PC-3 (cell line): ENCODE measurements around the gene HHIP. TPM values are rescaled to one million over a fixed set of nuclear protein-coding genes. Genes with fewer than 3 reads are reported as not detected.

Experiments
- ATAC-seq: fragments of 200-7000 bp; cut with Tn5 transposase; 2 replicates; pipeline ENCODE4 v1.9.1; 2020; ENCODE audit warnings: mild to moderate bottlenecking, moderate library complexity
- BruUV-seq: library from RNA; stranded (reverse); fragments of 400-500 nt; replicated peaks from 2 replicates; lab custom pipeline; 2021; lab: Mats Ljungman, UMichigan
- CTCF ChIA-PET: fragments of 300-600 bp; sonication (Branson Sonifier 250); formaldehyde crosslinking; loops from one replicate; lab custom pipeline; 2022; ENCODE audit warnings: antibody characterized with exemption; lab: Charles Lee
- POLR2A ChIA-PET: fragments of 300-600 bp; sonication (Branson Sonifier 250); formaldehyde crosslinking; loops from one replicate; lab custom pipeline; 2022; ENCODE audit warnings: antibody characterized with exemption; ENCODE audit not compliant: unreplicated experiment; lab: Charles Lee
- DNase-seq: peaks from one replicate; pipeline ENCODE4 v3.0.0-alpha.2; 2015
- H2AFZ ChIP-seq: fragments of 300-600 bp; sonication (generic); 2 replicates; pipeline ENCODE4 v1.6.0; 2016; ENCODE audit warnings: antibody characterized with exemption, low read length
- H3F3A ChIP-seq: fragments of 300-600 bp; sonication (generic); one replicate; pipeline ENCODE4 v1.6.0; 2017; ENCODE audit warnings: antibody characterized with exemption, low read length, control low read depth, mild to moderate bottlenecking; ENCODE audit not compliant: unreplicated experiment
- H3K27ac ChIP-seq: fragments of 300-600 bp; sonication (generic); 2 replicates; pipeline ENCODE4 v1.5.1; 2016; ENCODE audit warnings: mild to moderate bottlenecking, low read length
- H3K27me3 ChIP-seq: fragments of 300-600 bp; sonication (generic); 2 replicates; pipeline ENCODE4 v1.6.1; 2016; ENCODE audit warnings: low read length, mixed read lengths
- H3K36me3 ChIP-seq: fragments of 300-600 bp; sonication (generic); 2 replicates; pipeline ENCODE4 v1.6.1; 2016; ENCODE audit warnings: low read depth, mixed run types, low read length, mixed read lengths
- H3K4me1 ChIP-seq: fragments of 300-600 bp; sonication (generic); 2 replicates; pipeline ENCODE4 v1.5.1; 2016; ENCODE audit warnings: low read length; ENCODE audit not compliant: insufficient read depth
- H3K4me2 ChIP-seq: fragments of 300-600 bp; sonication (generic); 2 replicates; pipeline ENCODE4 v1.6.0; 2016; ENCODE audit warnings: low read length
- H3K4me3 ChIP-seq: fragments of 300-600 bp; sonication (generic); 2 replicates; pipeline ENCODE4 v1.5.1; 2016; ENCODE audit warnings: mild to moderate bottlenecking, low read length, mixed read lengths
- H3K79me2 ChIP-seq: fragments of 300-600 bp; sonication (generic); 2 replicates; pipeline ENCODE4 v1.6.1; 2017; ENCODE audit warnings: low read length, mixed read lengths
- H3K9ac ChIP-seq: fragments of 300-600 bp; sonication (generic); 2 replicates; pipeline ENCODE4 v1.6.0; 2016; ENCODE audit warnings: mild to moderate bottlenecking, low read length
- H3K9me2 ChIP-seq: fragments of 300-600 bp; sonication (generic); replicated peaks from 2 replicates; pipeline ENCODE4 v1.6.1; 2016; ENCODE audit warnings: mixed run types, low read length, mixed read lengths
- H3K9me3 ChIP-seq: fragments of 300-600 bp; sonication (generic); 2 replicates; pipeline ENCODE4 v1.6.1; 2016; ENCODE audit warnings: low read length, mixed read lengths
- H4K20me1 ChIP-seq: fragments of 300-600 bp; sonication (generic); 2 replicates; pipeline ENCODE4 v1.6.1; 2016; ENCODE audit warnings: low read length, mixed read lengths
- CTCF ChIP-seq: fragments of 300-600 bp; sonication (generic); conservative IDR thresholded peaks from 2 replicates; pipeline ENCODE4 v1.5.1; 2017; ENCODE audit warnings: antibody characterized with exemption, low read depth, mild to moderate bottlenecking, low read length
- EZH2 ChIP-seq: fragments of 300-600 bp; sonication (generic); IDR thresholded peaks from one replicate; pipeline ENCODE4 v1.6.1; 2017; ENCODE audit warnings: antibody characterized with exemption, mild to moderate bottlenecking, low read length; ENCODE audit not compliant: unreplicated experiment
- EZH2phosphoT487 ChIP-seq: fragments of 300-600 bp; sonication (generic); IDR thresholded peaks from 2 replicates; pipeline ENCODE4 v1.6.1; 2018; ENCODE audit warnings: mild to moderate bottlenecking, antibody characterized with exemption, low read length, borderline replicate concordance
- intact Hi-C: fragments of 100-400 bp; cut with micrococcal nuclease; formaldehyde crosslinking; loops from 2 replicates; pipeline ENCODE4 v1.9.0; 2023
- total RNA-seq: library from RNA; depleted of rRNA; stranded (reverse); fragments of >200 nt; gene quantifications from 2 replicates; pipeline ENCODE4 v1.2.3, GENCODE V29; 2014

HHIP gene
- total RNA-seq, 1 experiment from 2014 or later = 1.2 TPM

GRCh38 chr4:144696376-144696775, 50.4 kb downstream of the HHIP start:
- H3F3A ChIP-seq = no peaks in the 10 kb centered on the region
- no peak overlapping the region for H3K27ac ChIP-seq
- peaks cover 10% of the 10 kb centered on the region; the same call in 1 of the 2 replicates for H3K4me1 ChIP-seq
- no peaks in the 10 kb centered on the region for H3K79me2 ChIP-seq
- 0 out of 2 replicates have a peak, but pooled peaks cover 10% of the 10 kb centered on the region for H3K27me3 ChIP-seq
- intact Hi-C loops = no loop called here
- no peak overlapping the region for H3K4me2 ChIP-seq
- no peak for TF ChIP-seq EZH2
- TF ChIP-seq CTCF = no peak
- no peak for TF ChIP-seq EZH2phosphoT487
- ChIA-PET CTCF (interaction anchor here (0.7 kb wide), 1 partner anchor 38 kb away, joined by 3 read pairs; no protein-coding TSS in a partner anchor), POLR2A (no interaction called here)
- no peaks in the 10 kb centered on the region for H3K9me2 ChIP-seq
- no peak for DNase-seq
- no peaks in the 10 kb centered on the region for H3K36me3 ChIP-seq
- H2AFZ ChIP-seq = no peak overlapping the region
- H3K9me3 ChIP-seq = no peaks in the 10 kb centered on the region
- no TSS peak for BruUV-seq
- no peak overlapping the region for H3K9ac ChIP-seq
- ATAC-seq = no peak
- H3K4me3 ChIP-seq = no peak overlapping the region
- no peaks in the 10 kb centered on the region for H4K20me1 ChIP-seq

- no peak overlapping the region for H3K27ac ChIP-seq
- ATAC-seq = no peak
- POLR2A ChIA-PET = no interaction called here
- no peaks in the 10 kb centered on the region for H3F3A ChIP-seq
- H4K20me1 ChIP-seq = no peaks in the 10 kb centered on the region
- TF ChIP-seq EZH2phosphoT487 (no peak), CTCF (no peak), EZH2 (no peak)
- no peaks in the 10 kb centered on the region for H3K9me2 ChIP-seq
- H3K36me3 ChIP-seq = no peaks in the 10 kb centered on the region
- H2AFZ ChIP-seq = 0 out of 2 replicates have a peak overlapping the region, but pooled peaks have one; percentile 12
- no peak overlapping the region for H3K4me3 ChIP-seq
- H3K27me3 ChIP-seq = 0 out of 2 replicates have a peak, but pooled peaks cover 10% of the 10 kb centered on the region
- no peaks in the 10 kb centered on the region for H3K9me3 ChIP-seq
- DNase-seq = peak; percentile 18
- intact Hi-C loops = no loop called here
- peak overlapping the region; percentile 21 for H3K4me2 ChIP-seq
- peaks cover 10% of the 10 kb centered on the region; the same call in 1 of the 2 replicates for H3K4me1 ChIP-seq
- H3K9ac ChIP-seq = no peak overlapping the region
- CTCF ChIA-PET = no interaction called here
- BruUV-seq = no TSS peak
- H3K79me2 ChIP-seq = no peaks in the 10 kb centered on the region
These were observed 53.6 kb downstream of the HHIP start for GRCh38 chr4:144699565-144699964.

- H3K9me3 ChIP-seq = no peaks in the 10 kb centered on the region
- no peak overlapping the region for H2AFZ ChIP-seq
- no peaks in the 10 kb centered on the region for H3F3A ChIP-seq
- no peaks in the 10 kb centered on the region for H3K9me2 ChIP-seq
- no peaks in the 10 kb centered on the region for H4K20me1 ChIP-seq
- intact Hi-C loops = no loop called here
- H3K36me3 ChIP-seq = no peaks in the 10 kb centered on the region
- 0 out of 2 replicates have a peak, but pooled peaks cover 8% of the 10 kb centered on the region for H3K27me3 ChIP-seq
- TF ChIP-seq EZH2phosphoT487 = no peak
- H3K4me3 ChIP-seq = no peak overlapping the region
- ATAC-seq = no peak
- DNase-seq = no peak
- H3K4me2 ChIP-seq = no peak overlapping the region
- ChIA-PET CTCF (no interaction called here), POLR2A (no interaction called here)
- no TSS peak for BruUV-seq
- H3K79me2 ChIP-seq = no peaks in the 10 kb centered on the region
- no peak overlapping the region for H3K27ac ChIP-seq
- H3K4me1 ChIP-seq = peaks cover 10% of the 10 kb centered on the region; the same call in 1 of the 2 replicates
- no peak overlapping the region for H3K9ac ChIP-seq
These were observed 55.8 kb downstream of the HHIP start for GRCh38 chr4:144701683-144702233.
